ENCODE data around the gene PTPRA.

DNA sequence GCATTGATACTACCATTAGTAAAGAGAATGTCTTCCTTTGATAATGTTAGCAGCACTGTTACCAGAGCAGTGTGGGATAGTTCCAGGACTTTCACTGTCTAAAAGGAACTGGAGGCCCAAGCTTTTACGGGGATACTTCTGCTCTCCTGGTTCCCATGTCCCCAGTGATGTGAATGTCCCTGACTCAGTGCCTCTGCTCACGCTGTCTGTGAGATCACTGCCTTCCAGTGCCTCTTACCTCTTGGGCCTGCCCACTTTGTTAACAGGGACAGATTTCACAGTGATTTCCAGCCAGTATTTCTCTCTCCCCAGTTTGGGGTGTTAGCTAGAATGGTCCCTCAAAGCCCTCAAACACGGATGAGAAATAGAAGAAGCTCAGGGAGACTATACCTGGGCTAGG is 14.4 kb downstream of the PTPRA start:
- TF ChIP-seq, protein P1, sequence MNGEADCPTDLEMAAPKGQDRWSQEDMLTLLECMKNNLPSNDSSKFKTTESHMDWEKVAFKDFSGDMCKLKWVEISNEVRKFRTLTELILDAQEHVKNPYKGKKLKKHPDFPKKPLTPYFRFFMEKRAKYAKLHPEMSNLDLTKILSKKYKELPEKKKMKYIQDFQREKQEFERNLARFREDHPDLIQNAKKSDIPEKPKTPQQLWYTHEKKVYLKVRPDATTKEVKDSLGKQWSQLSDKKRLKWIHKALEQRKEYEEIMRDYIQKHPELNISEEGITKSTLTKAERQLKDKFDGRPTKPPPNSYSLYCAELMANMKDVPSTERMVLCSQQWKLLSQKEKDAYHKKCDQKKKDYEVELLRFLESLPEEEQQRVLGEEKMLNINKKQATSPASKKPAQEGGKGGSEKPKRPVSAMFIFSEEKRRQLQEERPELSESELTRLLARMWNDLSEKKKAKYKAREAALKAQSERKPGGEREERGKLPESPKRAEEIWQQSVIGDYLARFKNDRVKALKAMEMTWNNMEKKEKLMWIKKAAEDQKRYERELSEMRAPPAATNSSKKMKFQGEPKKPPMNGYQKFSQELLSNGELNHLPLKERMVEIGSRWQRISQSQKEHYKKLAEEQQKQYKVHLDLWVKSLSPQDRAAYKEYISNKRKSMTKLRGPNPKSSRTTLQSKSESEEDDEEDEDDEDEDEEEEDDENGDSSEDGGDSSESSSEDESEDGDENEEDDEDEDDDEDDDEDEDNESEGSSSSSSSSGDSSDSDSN (IDR thresholded peaks at IDR 0.05; ENCODE audit: borderline replicate concordance in 1 of 2, low read depth in 2 of 2, low read length in 2 of 2): no peak
- TF ChIP-seq BRD4 (IDR thresholded peaks at IDR 0.05) (no peak), ELF1 (tag; IDR thresholded peaks at IDR 0.05) (no peak), GABPB1 (CRISPR knock-in tag; IDR thresholded peaks at IDR 0.05) (no peak), POLR2AphosphoS5 (IDR thresholded peaks at IDR 0.05; ENCODE audit: control insufficient read depth, insufficient read depth, low read depth, low read length) (no peak), POLR2A (conservative IDR thresholded peaks at IDR 0.05) (no peak), BDP1 (IDR thresholded peaks at IDR 0.05; ENCODE audit: insufficient read depth, insufficient read length) (no peak)
- TF ChIP-seq, protein P2, sequence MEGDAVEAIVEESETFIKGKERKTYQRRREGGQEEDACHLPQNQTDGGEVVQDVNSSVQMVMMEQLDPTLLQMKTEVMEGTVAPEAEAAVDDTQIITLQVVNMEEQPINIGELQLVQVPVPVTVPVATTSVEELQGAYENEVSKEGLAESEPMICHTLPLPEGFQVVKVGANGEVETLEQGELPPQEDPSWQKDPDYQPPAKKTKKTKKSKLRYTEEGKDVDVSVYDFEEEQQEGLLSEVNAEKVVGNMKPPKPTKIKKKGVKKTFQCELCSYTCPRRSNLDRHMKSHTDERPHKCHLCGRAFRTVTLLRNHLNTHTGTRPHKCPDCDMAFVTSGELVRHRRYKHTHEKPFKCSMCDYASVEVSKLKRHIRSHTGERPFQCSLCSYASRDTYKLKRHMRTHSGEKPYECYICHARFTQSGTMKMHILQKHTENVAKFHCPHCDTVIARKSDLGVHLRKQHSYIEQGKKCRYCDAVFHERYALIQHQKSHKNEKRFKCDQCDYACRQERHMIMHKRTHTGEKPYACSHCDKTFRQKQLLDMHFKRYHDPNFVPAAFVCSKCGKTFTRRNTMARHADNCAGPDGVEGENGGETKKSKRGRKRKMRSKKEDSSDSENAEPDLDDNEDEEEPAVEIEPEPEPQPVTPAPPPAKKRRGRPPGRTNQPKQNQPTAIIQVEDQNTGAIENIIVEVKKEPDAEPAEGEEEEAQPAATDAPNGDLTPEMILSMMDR (IDR thresholded peaks at IDR 0.05 in 2 of 3, conservative IDR thresholded peaks at IDR 0.05 in 1 of 3; ENCODE audit: insufficient read depth in 2 of 3, low read depth in 1 of 3, low read length in 3 of 3): no peak
- TF ChIP-seq, protein P3, sequence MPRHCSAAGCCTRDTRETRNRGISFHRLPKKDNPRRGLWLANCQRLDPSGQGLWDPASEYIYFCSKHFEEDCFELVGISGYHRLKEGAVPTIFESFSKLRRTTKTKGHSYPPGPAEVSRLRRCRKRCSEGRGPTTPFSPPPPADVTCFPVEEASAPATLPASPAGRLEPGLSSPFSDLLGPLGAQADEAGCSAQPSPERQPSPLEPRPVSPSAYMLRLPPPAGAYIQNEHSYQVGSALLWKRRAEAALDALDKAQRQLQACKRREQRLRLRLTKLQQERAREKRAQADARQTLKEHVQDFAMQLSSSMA (CRISPR knock-in tag; IDR thresholded peaks at IDR 0.05): no peak
- TF ChIP-seq, protein P4, sequence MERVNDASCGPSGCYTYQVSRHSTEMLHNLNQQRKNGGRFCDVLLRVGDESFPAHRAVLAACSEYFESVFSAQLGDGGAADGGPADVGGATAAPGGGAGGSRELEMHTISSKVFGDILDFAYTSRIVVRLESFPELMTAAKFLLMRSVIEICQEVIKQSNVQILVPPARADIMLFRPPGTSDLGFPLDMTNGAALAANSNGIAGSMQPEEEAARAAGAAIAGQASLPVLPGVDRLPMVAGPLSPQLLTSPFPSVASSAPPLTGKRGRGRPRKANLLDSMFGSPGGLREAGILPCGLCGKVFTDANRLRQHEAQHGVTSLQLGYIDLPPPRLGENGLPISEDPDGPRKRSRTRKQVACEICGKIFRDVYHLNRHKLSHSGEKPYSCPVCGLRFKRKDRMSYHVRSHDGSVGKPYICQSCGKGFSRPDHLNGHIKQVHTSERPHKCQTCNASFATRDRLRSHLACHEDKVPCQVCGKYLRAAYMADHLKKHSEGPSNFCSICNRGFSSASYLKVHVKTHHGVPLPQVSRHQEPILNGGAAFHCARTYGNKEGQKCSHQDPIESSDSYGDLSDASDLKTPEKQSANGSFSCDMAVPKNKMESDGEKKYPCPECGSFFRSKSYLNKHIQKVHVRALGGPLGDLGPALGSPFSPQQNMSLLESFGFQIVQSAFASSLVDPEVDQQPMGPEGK (CRISPR knock-in tag; IDR thresholded peaks at IDR 0.05; ENCODE audit: borderline replicate concordance): no peak

Data from K562 (cell line).